ENCODE measurements around the gene SURF2.

DNA sequence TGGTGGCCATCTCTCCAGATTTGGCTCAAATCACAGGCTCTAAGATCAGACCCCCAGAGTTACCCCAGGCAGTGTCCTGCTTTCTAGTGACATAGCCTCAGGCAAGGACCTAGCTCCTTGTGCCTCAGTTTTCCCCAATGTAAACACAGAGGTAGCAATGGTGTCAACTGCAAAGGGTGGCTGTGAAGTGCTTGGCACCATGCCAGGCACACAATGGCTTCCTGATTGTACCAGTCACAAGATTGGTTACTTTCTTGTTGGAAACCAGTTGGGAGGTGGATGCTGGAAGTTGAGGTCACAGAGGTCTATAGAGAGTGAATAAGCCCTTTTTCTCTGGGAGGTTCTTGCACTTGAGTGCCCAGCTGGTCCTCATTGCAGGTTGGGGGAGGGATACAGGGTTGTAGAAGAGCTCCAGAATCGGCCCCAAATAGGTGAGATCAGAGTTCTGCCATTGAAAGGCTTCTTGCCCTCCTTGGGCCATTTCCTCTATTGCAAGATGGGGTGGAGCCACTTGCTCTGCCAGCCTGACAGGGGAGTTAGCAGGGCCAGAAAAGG is 22.1 kb downstream of the SURF2 start:
- TF ChIP-seq, protein P1, sequence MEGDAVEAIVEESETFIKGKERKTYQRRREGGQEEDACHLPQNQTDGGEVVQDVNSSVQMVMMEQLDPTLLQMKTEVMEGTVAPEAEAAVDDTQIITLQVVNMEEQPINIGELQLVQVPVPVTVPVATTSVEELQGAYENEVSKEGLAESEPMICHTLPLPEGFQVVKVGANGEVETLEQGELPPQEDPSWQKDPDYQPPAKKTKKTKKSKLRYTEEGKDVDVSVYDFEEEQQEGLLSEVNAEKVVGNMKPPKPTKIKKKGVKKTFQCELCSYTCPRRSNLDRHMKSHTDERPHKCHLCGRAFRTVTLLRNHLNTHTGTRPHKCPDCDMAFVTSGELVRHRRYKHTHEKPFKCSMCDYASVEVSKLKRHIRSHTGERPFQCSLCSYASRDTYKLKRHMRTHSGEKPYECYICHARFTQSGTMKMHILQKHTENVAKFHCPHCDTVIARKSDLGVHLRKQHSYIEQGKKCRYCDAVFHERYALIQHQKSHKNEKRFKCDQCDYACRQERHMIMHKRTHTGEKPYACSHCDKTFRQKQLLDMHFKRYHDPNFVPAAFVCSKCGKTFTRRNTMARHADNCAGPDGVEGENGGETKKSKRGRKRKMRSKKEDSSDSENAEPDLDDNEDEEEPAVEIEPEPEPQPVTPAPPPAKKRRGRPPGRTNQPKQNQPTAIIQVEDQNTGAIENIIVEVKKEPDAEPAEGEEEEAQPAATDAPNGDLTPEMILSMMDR (IDR thresholded peaks at IDR 0.05), result no peak
- no peak for TF ChIP-seq RXRA (IDR thresholded peaks at IDR 0.05; ENCODE audit: borderline replicate concordance, low read depth)
- TF ChIP-seq NFIC (IDR thresholded peaks at IDR 0.05; ENCODE audit: borderline replicate concordance), result no peak
- TF ChIP-seq TAF1 (IDR thresholded peaks at IDR 0.05; ENCODE audit: borderline replicate concordance, low read depth, low read length), result no peak
- TF ChIP-seq YY1 (IDR thresholded peaks at IDR 0.05; ENCODE audit: low read depth), result no peak
- TF ChIP-seq USF2 (IDR thresholded peaks at IDR 0.05; ENCODE audit: borderline replicate concordance, low read depth, low read length), result no peak
- TF ChIP-seq TEAD4 (IDR thresholded peaks at IDR 0.05; ENCODE audit: borderline replicate concordance, insufficient read depth), result no peak
- no peak for TF ChIP-seq REST (IDR thresholded peaks at IDR 0.05; ENCODE audit: low read depth, low read length)
- TF ChIP-seq, protein P2, sequence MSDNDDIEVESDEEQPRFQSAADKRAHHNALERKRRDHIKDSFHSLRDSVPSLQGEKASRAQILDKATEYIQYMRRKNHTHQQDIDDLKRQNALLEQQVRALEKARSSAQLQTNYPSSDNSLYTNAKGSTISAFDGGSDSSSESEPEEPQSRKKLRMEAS (IDR thresholded peaks at IDR 0.05; ENCODE audit: low read depth), result no peak
- TF ChIP-seq CHD2 (IDR thresholded peaks at IDR 0.05; ENCODE audit: low read length, partially characterized antibody), result no peak
